Measurements from ENCODE around the gene CMTM7.
A peak's percentile ranks its signal among the peaks of the same experiment; 100 is the strongest.
"Not testable (repeated sequence)": the region's sequence is repeated elsewhere in the genome, so short reads cannot be mapped to it uniquely, and the experiment has no call there.

The CMTM7 gene

GRCh38 chr3:32460817-32461496 is 69.3 kb downstream of the CMTM7 start:
- not testable (repeated sequence) for DNase-seq (ENCODE audit: low spot score)

- not testable (repeated sequence) for DNase-seq (ENCODE audit: low spot score)
Observed at GRCh38 chr3:32462191-32462986, 70.7 kb downstream of the CMTM7 start.

- not testable (repeated sequence) for DNase-seq (ENCODE audit: low spot score)
Observed at GRCh38 chr3:32463415-32463814, 71.8 kb downstream of the CMTM7 start.

GRCh38 chr3:32464726-32465125 is 73.1 kb downstream of the CMTM7 start:
- not testable (repeated sequence) for DNase-seq (ENCODE audit: low spot score)

GRCh38 chr3:32466808-32467207 is 75.2 kb downstream of the CMTM7 start:
- not testable (repeated sequence) for DNase-seq (ENCODE audit: low spot score)

- peak; percentile 52 for DNase-seq (ENCODE audit: low spot score)
Observed at GRCh38 chr3:32467333-32468070, 75.8 kb downstream of the CMTM7 start.

GRCh38 chr3:32469151-32469874 is 77.7 kb downstream of the CMTM7 start:
- DNase-seq (ENCODE audit: low spot score), result no peak

- DNase-seq (ENCODE audit: low spot score), result no peak
Observed at GRCh38 chr3:32470362-32470761, 78.7 kb downstream of the CMTM7 start.

- DNase-seq (ENCODE audit: low spot score), result no peak
Observed at GRCh38 chr3:32471246-32471645, 79.6 kb downstream of the CMTM7 start.

- not testable (repeated sequence) for DNase-seq (ENCODE audit: low spot score)
Observed at GRCh38 chr3:32472151-32472550, 80.5 kb downstream of the CMTM7 start.

GRCh38 chr3:32474201-32474600 is 82.5 kb downstream of the CMTM7 start:
- DNase-seq (ENCODE audit: low spot score), result no peak

- no peak for DNase-seq (ENCODE audit: low spot score)
Observed at GRCh38 chr3:32480604-32481003, 89.0 kb downstream of the CMTM7 start.

- no peak for DNase-seq (ENCODE audit: low spot score)
Observed at GRCh38 chr3:32481791-32482631, 90.4 kb downstream of the CMTM7 start.

GRCh38 chr3:32482693-32483092 is 91.0 kb downstream of the CMTM7 start:
- DNase-seq (ENCODE audit: low spot score), result no peak

GRCh38 chr3:32483772-32484171 is 92.1 kb downstream of the CMTM7 start:
- DNase-seq (ENCODE audit: low spot score), result no peak

- no peak for DNase-seq (ENCODE audit: low spot score)
Observed at GRCh38 chr3:32484436-32484835, 92.8 kb downstream of the CMTM7 start.

- DNase-seq (ENCODE audit: low spot score), result no peak
Observed at GRCh38 chr3:32487781-32488473, 96.3 kb downstream of the CMTM7 start.

GRCh38 chr3:32488474-32489008 is 96.9 kb downstream of the CMTM7 start:
- DNase-seq (ENCODE audit: low spot score), result no peak

- no peak for DNase-seq (ENCODE audit: low spot score)
Observed at GRCh38 chr3:32492684-32493436, 101.2 kb downstream of the CMTM7 start.
